HL-60/S4 (cell line): ENCODE measurements around the gene CCDC170.

Source experiments
- in situ Hi-C: fragments of 300-500 bp; cut with MboI; formaldehyde crosslinking; loops from 2 replicates; pipeline ENCODE4 v1.14.3; 2022; ENCODE audit warnings: low sequenced_read_pairs

The CCDC170 gene

GRCh38 chr6:151616091-151616513 lies 122.3 kb downstream of the CCDC170 start:
- in situ Hi-C loops = no loop called here

GRCh38 chr6:151616600-151616999 lies 122.8 kb downstream of the CCDC170 start:
- in situ Hi-C loops = no loop called here

- in situ Hi-C loops = no loop called here
Measured at GRCh38 chr6:151617539-151617938, 123.7 kb downstream of the CCDC170 start.

- in situ Hi-C loops = no loop called here
Measured at GRCh38 chr6:151618717-151619116, 124.9 kb downstream of the CCDC170 start.

- in situ Hi-C loops = no loop called here
Measured at GRCh38 chr6:151620179-151620578, 126.4 kb downstream of the CCDC170 start.

GRCh38 chr6:151624071-151624470 lies 130.3 kb downstream of the CCDC170 start:
- in situ Hi-C loops = no loop called here

- in situ Hi-C loops = no loop called here
Measured at GRCh38 chr6:151624481-151624880, 130.7 kb downstream of the CCDC170 start.

GRCh38 chr6:151624900-151625536 lies 131.2 kb downstream of the CCDC170 start:
- in situ Hi-C loops = no loop called here

GRCh38 chr6:151627689-151628444 lies 134.1 kb downstream of the CCDC170 start:
- in situ Hi-C loops = no loop called here

GRCh38 chr6:151629791-151630190 lies 136.0 kb downstream of the CCDC170 start:
- in situ Hi-C loops = no loop called here

GRCh38 chr6:151630387-151630786 lies 136.6 kb downstream of the CCDC170 start:
- in situ Hi-C loops = no loop called here

GRCh38 chr6:151630991-151631655 lies 137.3 kb downstream of the CCDC170 start:
- in situ Hi-C loops = no loop called here

- in situ Hi-C loops = no loop called here
Measured at GRCh38 chr6:151632415-151632987, 138.7 kb downstream of the CCDC170 start.

- in situ Hi-C loops = no loop called here
Measured at GRCh38 chr6:151633526-151634335, 139.9 kb downstream of the CCDC170 start.

GRCh38 chr6:151634336-151634720 lies 140.5 kb downstream of the CCDC170 start:
- in situ Hi-C loops = no loop called here

GRCh38 chr6:151635741-151636140 lies 141.9 kb downstream of the CCDC170 start:
- in situ Hi-C loops = no loop called here

GRCh38 chr6:151637814-151638213 lies 144.0 kb downstream of the CCDC170 start:
- in situ Hi-C loops = no loop called here

- in situ Hi-C loops = no loop called here
Measured at GRCh38 chr6:151639750-151640149, 145.9 kb downstream of the CCDC170 start.

- in situ Hi-C loops = no loop called here
Measured at GRCh38 chr6:151641028-151641427, 147.2 kb downstream of the CCDC170 start.

- in situ Hi-C loops = no loop called here
Measured at GRCh38 chr6:151647976-151648639, 154.3 kb downstream of the CCDC170 start.
